Activated CD4-positive, alpha-beta memory T cell treated with anti-CD3 and anti-CD28 coated beads for 36 hours (primary cell): ENCODE measurements around the gene SEMA4C. TPM values are rescaled to one million over a fixed set of nuclear protein-coding genes. Genes with fewer than 3 reads are reported as not detected.
A peak's percentile ranks its signal among the peaks of the same experiment; 100 is the strongest.

Experiments
- CTCF ChIA-PET: fragments of 350-600 bp; sonication (Branson Sonifier 250); formaldehyde crosslinking; loops from one replicate; lab custom pipeline; 2021; ENCODE audit warnings: antibody characterized with exemption, inconsistent platforms; lab: Charles Lee
- POLR2A ChIA-PET: fragments of 350-600 bp; sonication (Branson Sonifier 250); formaldehyde crosslinking; loops from one replicate; lab custom pipeline; 2021; ENCODE audit warnings: antibody characterized with exemption; lab: Charles Lee
- DNase-seq: peaks from one replicate; pipeline ENCODE4 v3.0.0-alpha.2; 2020
- H3K27ac Mint-ChIP-seq: one replicate; pipeline ENCODE4 v1.8.0; 2021; ENCODE audit warnings: mixed read lengths
- H3K27me3 Mint-ChIP-seq: one replicate; pipeline ENCODE4 v1.8.0; 2021; ENCODE audit warnings: mixed read lengths
- H3K36me3 Mint-ChIP-seq: one replicate; pipeline ENCODE4 v1.8.0; 2021; ENCODE audit warnings: mixed read lengths
- H3K4me1 Mint-ChIP-seq: one replicate; pipeline ENCODE4 v1.8.0; 2021; ENCODE audit warnings: low read depth, mixed read lengths
- H3K4me3 Mint-ChIP-seq: one replicate; pipeline ENCODE4 v1.8.0; 2021; ENCODE audit warnings: mild to moderate bottlenecking, mixed read lengths
- H3K9me3 Mint-ChIP-seq: one replicate; pipeline ENCODE4 v1.8.0; 2021; ENCODE audit warnings: mixed read lengths
- intact Hi-C: fragments of 100-400 bp; cut with micrococcal nuclease; formaldehyde crosslinking; loops from one replicate; pipeline ENCODE4 v1.15.1; 2023
- total RNA-seq, 2 experiments: library from RNA; stranded (reverse); gene quantifications; one replicate each; pipeline ENCODE4 v1.2.3, GENCODE V29; 2021

SEMA4C gene
- total RNA-seq, 2 experiments from 2014 or later = 13.9 to 18.8 TPM

GRCh38 chr2:96876269-96877041 lies 6.6 kb upstream of the SEMA4C start:
- POLR2A ChIA-PET = no interaction called here
- Mint-ChIP-seq H3K36me3 (no peaks in the 10 kb centered on the region), H3K4me1 (peaks cover 40% of the 10 kb centered on the region), H3K27me3 (no peaks in the 10 kb centered on the region), H3K4me3 (no peak overlapping the region), H3K27ac (no peak overlapping the region), H3K9me3 (no peaks in the 10 kb centered on the region)
- CTCF ChIA-PET = no interaction called here
- DNase-seq = no peak
- intact Hi-C loops = no loop called here

- H3K27me3 Mint-ChIP-seq = peaks cover 2% of the 10 kb centered on the region
- no peak overlapping the region for H3K27ac Mint-ChIP-seq
- no peak for DNase-seq
- H3K4me1 Mint-ChIP-seq = peaks cover 43% of the 10 kb centered on the region
- intact Hi-C loops = loop anchor here (2.0 kb wide), 1 partner anchor 17 kb away; the partner anchor contains the start of gene ANKRD39
- no peaks in the 10 kb centered on the region for H3K36me3 Mint-ChIP-seq
- H3K9me3 Mint-ChIP-seq = no peaks in the 10 kb centered on the region
- CTCF ChIA-PET = interaction anchor here (1.0 to 1.1 kb wide), 2 partner anchors 15 to 78 kb away, joined by 3 read pairs; no protein-coding TSS in a partner anchor
- POLR2A ChIA-PET = interaction anchor here (1.4 kb wide), 1 partner anchor 17 kb away, joined by 4 read pairs; no protein-coding TSS in a partner anchor
- H3K4me3 Mint-ChIP-seq = no peak overlapping the region
These were observed 5.8 kb upstream of the SEMA4C start for GRCh38 chr2:96875498-96876268.

- CTCF ChIA-PET = interaction anchor here (1.1 to 8.3 kb wide), 5 partner anchors 16 to 125 kb away, joined by 3 to 72 read pairs (median 3); partner anchors contain the start of gene ANKRD39
- no peaks in the 10 kb centered on the region for H3K36me3 Mint-ChIP-seq
- POLR2A ChIA-PET = interaction anchor here (0.6 to 1.4 kb wide), 2 partner anchors 16 to 549 kb away, joined by 3 to 4 read pairs; partner anchors contain the start of gene ITPRIPL1
- DNase-seq = peak; percentile 51
- no peak overlapping the region for H3K4me3 Mint-ChIP-seq
- H3K4me1 Mint-ChIP-seq = peaks cover 47% of the 10 kb centered on the region
- no peaks in the 10 kb centered on the region for H3K9me3 Mint-ChIP-seq
- intact Hi-C loops = loop anchor here (2.0 to 5.0 kb wide), 2 partner anchors 16 to 38 kb away; partner anchors contain the start of gene ANKRD39
- H3K27me3 Mint-ChIP-seq = peaks cover 2% of the 10 kb centered on the region
- H3K27ac Mint-ChIP-seq = peak overlapping the region; percentile 69
These were observed 4.4 kb upstream of the SEMA4C start for GRCh38 chr2:96874198-96874831.

- DNase-seq = no peak
- POLR2A ChIA-PET = interaction anchor here (0.6 kb wide), 1 partner anchor 548 kb away, joined by 3 read pairs; the partner anchor contains the start of gene ITPRIPL1
- H3K27ac Mint-ChIP-seq = no peak overlapping the region
These were observed 3.8 kb upstream of the SEMA4C start for GRCh38 chr2:96873651-96874096.

GRCh38 chr2:96872591-96873349 lies 2.9 kb upstream of the SEMA4C start:
- ChIA-PET CTCF (interaction anchor here (0.9 to 8.3 kb wide), 5 partner anchors 15 to 239 kb away, joined by 3 to 72 read pairs (median 8); partner anchors contain the start of gene ANKRD39), POLR2A (no interaction called here)
- no peak overlapping the region for H3K4me3 Mint-ChIP-seq
- peak; percentile 31 for DNase-seq
- peaks cover 47% of the 10 kb centered on the region for H3K4me1 Mint-ChIP-seq
- no peaks in the 10 kb centered on the region for H3K9me3 Mint-ChIP-seq
- H3K36me3 Mint-ChIP-seq = no peaks in the 10 kb centered on the region
- peak overlapping the region; percentile 28 for H3K27ac Mint-ChIP-seq
- intact Hi-C loops = loop anchor here (5.0 kb wide), 1 partner anchor 40 kb away; no protein-coding TSS in a partner anchor
- H3K27me3 Mint-ChIP-seq = peaks cover 2% of the 10 kb centered on the region

More at GRCh38 chr2:96873651-96874096, 3.8 kb upstream of the SEMA4C start:
- intact Hi-C loops = loop anchor here (2.0 to 5.0 kb wide), 2 partner anchors 15 to 39 kb away; partner anchors contain the start of gene ANKRD39
- peaks cover 2% of the 10 kb centered on the region for H3K27me3 Mint-ChIP-seq
- H3K4me1 Mint-ChIP-seq = peaks cover 47% of the 10 kb centered on the region
- no peaks in the 10 kb centered on the region for H3K9me3 Mint-ChIP-seq
- CTCF ChIA-PET = interaction anchor here (0.9 to 8.3 kb wide), 5 partner anchors 16 to 238 kb away, joined by 3 to 72 read pairs (median 3); partner anchors contain the start of gene ANKRD39
- H3K4me3 Mint-ChIP-seq = no peak overlapping the region
- no peaks in the 10 kb centered on the region for H3K36me3 Mint-ChIP-seq

- peak; percentile 75 for DNase-seq
- Mint-ChIP-seq H3K27ac (peak overlapping the region; percentile 49), H3K4me1 (peaks cover 52% of the 10 kb centered on the region), H3K36me3 (no peaks in the 10 kb centered on the region), H3K9me3 (no peaks in the 10 kb centered on the region), H3K4me3 (peak overlapping the region; percentile 74), H3K27me3 (peaks cover 2% of the 10 kb centered on the region)
- intact Hi-C loops = loop anchor here (2.0 to 5.0 kb wide), 2 partner anchors 42 to 92 kb away; no protein-coding TSS in a partner anchor
- ChIA-PET CTCF (interaction anchor here (1.2 to 8.3 kb wide), 4 partner anchors 13 to 243 kb away, joined by 3 to 72 read pairs (median 9); partner anchors contain the start of genes ANKRD36 and ANKRD39), POLR2A (interaction anchor here (1.3 kb wide), 1 partner anchor 13 kb away, joined by 6 read pairs; the partner anchor contains the start of gene ANKRD39)
These were observed 861 bp upstream of the SEMA4C start for GRCh38 chr2:96870626-96871255.

GRCh38 chr2:96869281-96869821 lies 529 bp downstream of the SEMA4C start:
- CTCF ChIA-PET = interaction anchor here (0.7 to 8.3 kb wide), 10 partner anchors 9 to 96 kb away, joined by 3 to 72 read pairs (median 4); partner anchors contain the start of gene ANKRD39
- H3K4me1 Mint-ChIP-seq = peaks cover 41% of the 10 kb centered on the region
- no peaks in the 10 kb centered on the region for H3K9me3 Mint-ChIP-seq
- intact Hi-C loops = no loop called here
- DNase-seq = peak; percentile 30
- peaks cover 7% of the 10 kb centered on the region for H3K36me3 Mint-ChIP-seq
- peaks cover 2% of the 10 kb centered on the region for H3K27me3 Mint-ChIP-seq
- H3K4me3 Mint-ChIP-seq = peak overlapping the region; percentile 58
- POLR2A ChIA-PET = interaction anchor here (2.1 kb wide), 1 partner anchor 12 kb away, joined by 21 read pairs; the partner anchor contains the start of gene ANKRD39
- no peak overlapping the region for H3K27ac Mint-ChIP-seq

- peaks cover 2% of the 10 kb centered on the region for H3K27me3 Mint-ChIP-seq
- intact Hi-C loops = no loop called here
- no peaks in the 10 kb centered on the region for H3K9me3 Mint-ChIP-seq
- H3K4me1 Mint-ChIP-seq = peaks cover 35% of the 10 kb centered on the region
- DNase-seq = peak; percentile 81
- peaks cover 7% of the 10 kb centered on the region for H3K36me3 Mint-ChIP-seq
- peak overlapping the region; percentile 76 for H3K27ac Mint-ChIP-seq
- ChIA-PET CTCF (interaction anchor here (0.7 to 8.3 kb wide), 12 partner anchors 8 to 97 kb away, joined by 3 to 72 read pairs (median 4); partner anchors contain the start of gene ANKRD39), POLR2A (interaction anchor here (2.1 kb wide), 1 partner anchor 11 kb away, joined by 21 read pairs; the partner anchor contains the start of gene ANKRD39)
- H3K4me3 Mint-ChIP-seq = peak overlapping the region; percentile 79
These were observed 1.2 kb downstream of the SEMA4C start for GRCh38 chr2:96868555-96869280.
